AG04450 (cell line): Measurements from ENCODE around the gene SPSB4. TPM values are rescaled to one million over a fixed set of nuclear protein-coding genes. Genes with fewer than 3 reads are reported as not detected.
A peak's percentile ranks its signal among the peaks of the same experiment; 100 is the strongest.

ENCODE experiments used
- CTCF ChIA-PET: fragments of 300-600, 350-600 bp; formaldehyde crosslinking; extraction: SDS; loops from one replicate; lab custom pipeline; 2022; ENCODE audit warnings: antibody characterized with exemption, inconsistent platforms; lab: Charles Lee
- POLR2A ChIA-PET: fragments of 350-600 bp; formaldehyde crosslinking; extraction: SDS; loops from one replicate; lab custom pipeline; 2021; ENCODE audit warnings: antibody characterized with exemption, inconsistent platforms; lab: Yijun Ruan, JAX
- DNase-seq: peaks from one replicate; pipeline ENCODE4 v3.0.0-alpha.2; 2011; ENCODE audit warnings: low read depth, low spot score
- H3K27ac ChIP-seq: one replicate; pipeline ENCODE4 v1.5.1; 2012; ENCODE audit warnings: low read depth, low read length, control low read depth
- H3K27me3 ChIP-seq: one replicate; pipeline ENCODE4 v1.6.0; 2012; ENCODE audit warnings: low read length; ENCODE audit not compliant: control insufficient read depth, insufficient read depth
- H3K4me3 ChIP-seq: 2 replicates; pipeline ENCODE4 v1.5.1; 2011; ENCODE audit warnings: mild to moderate bottlenecking, low read depth, low read length, control low read depth
- H3K9me3 ChIP-seq: 2 replicates; pipeline ENCODE4 v1.5.1; 2012; ENCODE audit warnings: low read length; ENCODE audit not compliant: control insufficient read depth, insufficient read depth
- polyA plus RNA-seq: library from polyadenylated mRNA; depleted of rRNA; stranded (reverse); fragments of >200 nt; gene quantifications from 2 replicates; pipeline ENCODE4 v1.2.3, GENCODE V29; 2011
- TF ChIP-seq, protein P1 (sequence below): IDR thresholded peaks from 2 replicates; pipeline ENCODE4 v1.5.1; 2011; ENCODE audit warnings: low read depth, low read length, control low read depth, inconsistent platforms

The SPSB4 gene
- polyA plus RNA-seq, 1 experiment: not detected

- Histone ChIP-seq H3K4me3 (no peak overlapping the region), H3K27me3 (peaks cover 9% of the 10 kb centered on the region), H3K9me3 (no peaks in the 10 kb centered on the region; the same call in 1 of the 2 replicates)
These were observed 130.7 kb downstream of the SPSB4 start for GRCh38 chr3:141181819-141182218.

DNA sequence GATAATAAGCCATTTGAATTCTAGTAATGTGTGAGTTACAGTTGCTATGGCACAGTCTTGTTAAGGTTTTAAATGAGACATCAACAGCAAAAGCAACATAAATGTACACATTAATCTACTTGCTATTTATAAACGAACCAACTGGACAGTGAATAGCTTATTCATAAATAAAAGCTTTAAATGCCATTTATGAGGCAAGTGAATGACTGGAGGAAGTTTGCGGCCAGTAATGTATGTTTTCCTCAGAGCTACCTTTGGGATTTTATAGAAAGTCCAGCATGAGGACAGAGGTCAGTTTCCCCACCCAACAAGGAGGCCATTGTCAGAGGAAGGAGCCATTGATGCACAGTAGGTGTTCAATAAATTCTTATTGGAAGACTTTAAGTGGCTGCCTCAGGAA lies 132.5 kb downstream of the SPSB4 start:
- peaks cover 12% of the 10 kb centered on the region for H3K27me3 ChIP-seq
- H3K9me3 ChIP-seq: no peaks in the 10 kb centered on the region; the same call in 1 of the 2 replicates
- H3K27ac ChIP-seq: no peak overlapping the region
- DNase-seq: no peak
- CTCF ChIA-PET: interaction anchor here (0.5 to 1.3 kb wide), 3 partner anchors 8 to 184 kb away, joined by 4 to 6 read pairs (median 4); no protein-coding TSS in a partner anchor
- POLR2A ChIA-PET: no interaction called here
- no peak overlapping the region for H3K4me3 ChIP-seq
- TF ChIP-seq, protein P1, sequence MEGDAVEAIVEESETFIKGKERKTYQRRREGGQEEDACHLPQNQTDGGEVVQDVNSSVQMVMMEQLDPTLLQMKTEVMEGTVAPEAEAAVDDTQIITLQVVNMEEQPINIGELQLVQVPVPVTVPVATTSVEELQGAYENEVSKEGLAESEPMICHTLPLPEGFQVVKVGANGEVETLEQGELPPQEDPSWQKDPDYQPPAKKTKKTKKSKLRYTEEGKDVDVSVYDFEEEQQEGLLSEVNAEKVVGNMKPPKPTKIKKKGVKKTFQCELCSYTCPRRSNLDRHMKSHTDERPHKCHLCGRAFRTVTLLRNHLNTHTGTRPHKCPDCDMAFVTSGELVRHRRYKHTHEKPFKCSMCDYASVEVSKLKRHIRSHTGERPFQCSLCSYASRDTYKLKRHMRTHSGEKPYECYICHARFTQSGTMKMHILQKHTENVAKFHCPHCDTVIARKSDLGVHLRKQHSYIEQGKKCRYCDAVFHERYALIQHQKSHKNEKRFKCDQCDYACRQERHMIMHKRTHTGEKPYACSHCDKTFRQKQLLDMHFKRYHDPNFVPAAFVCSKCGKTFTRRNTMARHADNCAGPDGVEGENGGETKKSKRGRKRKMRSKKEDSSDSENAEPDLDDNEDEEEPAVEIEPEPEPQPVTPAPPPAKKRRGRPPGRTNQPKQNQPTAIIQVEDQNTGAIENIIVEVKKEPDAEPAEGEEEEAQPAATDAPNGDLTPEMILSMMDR: no peak

More at GRCh38 chr3:141181819-141182218, 130.7 kb downstream of the SPSB4 start:
- TF ChIP-seq, protein P1: no peak
- ChIA-PET POLR2A (no interaction called here), CTCF (interaction anchor here (1.4 kb wide), 1 partner anchor 10 kb away, joined by 4 read pairs; no protein-coding TSS in a partner anchor)
- no peak for DNase-seq
- no peak overlapping the region for H3K27ac ChIP-seq

DNA sequence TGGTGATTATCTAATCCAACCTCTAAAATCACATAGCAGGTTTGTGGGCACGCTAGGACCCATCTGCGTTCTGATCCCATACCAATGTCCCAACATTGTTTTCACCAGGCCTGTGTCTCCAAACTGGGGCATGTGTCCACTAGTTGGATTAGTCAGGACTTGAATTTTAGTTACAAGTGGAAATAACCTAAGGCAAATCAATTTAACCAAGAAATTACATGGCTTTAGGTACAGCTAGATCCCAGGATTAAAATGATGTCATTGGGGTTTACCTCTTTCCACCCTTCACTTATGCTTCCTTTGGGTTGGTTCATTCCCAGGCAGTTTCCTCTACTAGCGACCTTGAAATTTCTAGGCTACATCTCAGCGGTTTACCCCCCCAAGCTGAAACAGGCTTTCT lies 133.3 kb downstream of the SPSB4 start:
- DNase-seq: no peak
- CTCF ChIA-PET: interaction anchor here (1.3 kb wide), 1 partner anchor 185 kb away, joined by 4 read pairs; no protein-coding TSS in a partner anchor
- Histone ChIP-seq H3K27me3 (peaks cover 12% of the 10 kb centered on the region), H3K9me3 (no peaks in the 10 kb centered on the region; the same call in 1 of the 2 replicates), H3K4me3 (no peak overlapping the region), H3K27ac (no peak overlapping the region)
- POLR2A ChIA-PET: no interaction called here
- TF ChIP-seq, protein P1: no peak

DNA sequence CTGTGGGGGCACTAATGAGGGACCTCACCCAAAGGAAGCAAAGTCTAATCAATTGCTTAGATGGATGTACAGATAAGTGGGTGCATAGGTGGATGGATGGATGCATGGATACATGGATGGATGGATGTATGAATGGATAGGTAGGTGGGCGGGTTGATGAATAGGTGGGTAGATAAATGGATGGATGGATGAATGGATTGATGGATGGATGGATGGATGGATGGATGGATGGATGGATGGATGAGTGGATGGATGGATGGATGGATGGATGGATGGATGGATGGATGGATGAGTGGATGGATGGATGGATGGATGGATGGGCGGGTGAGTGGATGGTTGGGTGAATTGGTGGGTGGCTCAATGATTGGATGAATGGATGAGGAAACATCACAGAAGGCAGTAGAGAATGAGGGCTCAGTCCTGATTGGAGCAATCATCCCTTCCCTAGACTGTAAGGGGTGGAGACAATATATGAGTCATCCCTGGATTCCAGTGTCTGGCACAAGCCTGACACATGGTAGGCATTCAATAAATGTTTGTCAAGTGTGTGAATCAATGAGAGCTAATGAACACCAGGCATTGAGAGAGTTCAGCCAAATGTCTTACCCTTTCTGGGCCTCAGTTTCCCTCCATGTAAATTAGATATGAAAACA lies 140.1 kb downstream of the SPSB4 start:
- Histone ChIP-seq H3K27me3 (peaks cover 21% of the 10 kb centered on the region), H3K9me3 (no peaks in the 10 kb centered on the region), H3K4me3 (no peak overlapping the region), H3K27ac (no peak overlapping the region)
- DNase-seq: no peak
- TF ChIP-seq, protein P1: no peak
- ChIA-PET CTCF (interaction anchor here (0.6 to 4.2 kb wide), 34 partner anchors 8 to 1253 kb away, joined by 3 to 80 read pairs (median 5); partner anchors contain the start of gene PXYLP1), POLR2A (no interaction called here)

DNA sequence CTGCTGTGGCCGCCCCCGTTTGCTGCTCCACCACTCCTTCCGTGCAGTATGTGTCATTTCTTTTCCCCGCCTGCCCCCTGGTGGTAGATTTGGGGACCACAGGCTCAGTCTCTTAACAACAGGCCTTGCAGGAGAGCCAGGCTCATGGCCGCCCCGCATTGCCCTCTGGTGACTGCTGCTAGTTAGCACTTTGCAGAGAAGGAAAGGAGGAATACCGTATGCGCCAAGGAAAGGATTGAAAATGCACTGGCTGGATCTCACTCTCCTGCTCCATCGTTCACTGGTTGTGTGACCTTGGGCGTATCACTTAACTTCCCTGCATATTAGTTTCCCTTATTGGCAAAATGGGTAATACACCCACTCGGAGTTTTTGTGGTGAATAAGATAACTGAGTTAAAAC lies 141.2 kb downstream of the SPSB4 start:
- TF ChIP-seq, protein P1: peak; percentile 98
- DNase-seq: peak; percentile 84
- no peak overlapping the region for H3K27ac ChIP-seq
- CTCF ChIA-PET: interaction anchor here (0.6 to 4.2 kb wide), 30 partner anchors 9 to 1254 kb away, joined by 3 to 80 read pairs (median 5); partner anchors contain the start of gene PXYLP1
- POLR2A ChIA-PET: no interaction called here
- no peak overlapping the region for H3K4me3 ChIP-seq
- H3K27me3 ChIP-seq: peaks cover 21% of the 10 kb centered on the region
- no peaks in the 10 kb centered on the region for H3K9me3 ChIP-seq
